ENCODE results near the gene NOP14.
"Not testable (repeated sequence)": the region's sequence is repeated elsewhere in the genome, so short reads cannot be mapped to it uniquely, and the experiment has no call there.

The NOP14 gene

GRCh38 chr4:2943364-2944090 is 19.7 kb downstream of the NOP14 start:
- DNase-seq (ENCODE audit: low read depth in 1 of 2, low spot score in 1 of 2) = no peak

- no peak for DNase-seq (ENCODE audit: low read depth in 1 of 2, low spot score in 1 of 2)
Measured at GRCh38 chr4:2942532-2943363, 20.5 kb downstream of the NOP14 start.

GRCh38 chr4:2942037-2942531 is 21.1 kb downstream of the NOP14 start:
- DNase-seq (ENCODE audit: low read depth in 1 of 2, low spot score in 1 of 2) = no peak

- no peak for DNase-seq (ENCODE audit: low read depth in 1 of 2, low spot score in 1 of 2)
Measured at GRCh38 chr4:2941138-2942036, 21.8 kb downstream of the NOP14 start.

- no peak for DNase-seq (ENCODE audit: low read depth in 1 of 2, low spot score in 1 of 2)
Measured at GRCh38 chr4:2940267-2941137, 22.7 kb downstream of the NOP14 start.

- no peak for DNase-seq (ENCODE audit: low read depth in 1 of 2, low spot score in 1 of 2)
Measured at GRCh38 chr4:2939383-2940243, 23.6 kb downstream of the NOP14 start.

- DNase-seq (ENCODE audit: low read depth in 1 of 2, low spot score in 1 of 2) = no peak
Measured at GRCh38 chr4:2938906-2939305, 24.3 kb downstream of the NOP14 start.

- not testable (repeated sequence) for DNase-seq (ENCODE audit: low read depth in 1 of 2, low spot score in 1 of 2)
Measured at GRCh38 chr4:2938411-2938810, 24.8 kb downstream of the NOP14 start.

- DNase-seq (ENCODE audit: low read depth in 1 of 2, low spot score in 1 of 2) = no peak
Measured at GRCh38 chr4:2937986-2938385, 25.2 kb downstream of the NOP14 start.

GRCh38 chr4:2937146-2937857 is 25.9 kb downstream of the NOP14 start:
- no peak for DNase-seq (ENCODE audit: low read depth in 1 of 2, low spot score in 1 of 2)

- no peak for DNase-seq (ENCODE audit: low read depth in 1 of 2, low spot score in 1 of 2)
Measured at GRCh38 chr4:2936773-2937145, 26.4 kb downstream of the NOP14 start.

- DNase-seq (ENCODE audit: low read depth in 1 of 2, low spot score in 1 of 2) = no peak
Measured at GRCh38 chr4:2935762-2936743, 27.2 kb downstream of the NOP14 start.

- DNase-seq (ENCODE audit: low read depth in 1 of 2, low spot score in 1 of 2) = peak; percentile 95 to 96
Measured at GRCh38 chr4:2934813-2935761, 28.1 kb downstream of the NOP14 start.

GRCh38 chr4:2934077-2934812 is 29.0 kb downstream of the NOP14 start:
- DNase-seq (ENCODE audit: low read depth in 1 of 2, low spot score in 1 of 2) = no peak

- no peak for DNase-seq (ENCODE audit: low read depth in 1 of 2, low spot score in 1 of 2)
Measured at GRCh38 chr4:2933566-2934076, 29.6 kb downstream of the NOP14 start.
